NB4 (cell line): ENCODE results near the gene PAX8.

Experiments
- DNase-seq: peaks from one replicate; pipeline ENCODE4 v3.0.0; 2010; ENCODE audit warnings: low read depth
- H3K4me3 ChIP-seq: one replicate; pipeline ENCODE4 v1.5.1; 2011; ENCODE audit warnings: mild to moderate bottlenecking, low read depth, low read length, moderate library complexity
- MAX ChIP-seq: IDR thresholded peaks from 2 replicates; pipeline ENCODE4 v1.6.1; 2011; ENCODE audit warnings: low read depth, low read length
- MYC ChIP-seq: IDR thresholded peaks from 2 replicates; pipeline ENCODE4 v1.6.1; 2011; ENCODE audit warnings: low read depth, low read length
- POLR2A ChIP-seq: IDR thresholded peaks from 2 replicates; pipeline ENCODE4 v1.6.1; 2011; ENCODE audit warnings: mild to moderate bottlenecking; ENCODE audit not compliant: insufficient read length; ENCODE audit errors: extremely low read depth
- TF ChIP-seq, protein P1 (sequence below): IDR thresholded peaks from one replicate; pipeline ENCODE4 v1.5.1; 2012; ENCODE audit warnings: low read depth, low read length

Gene PAX8

GRCh38 chr2:113206251-113206650 lies 72.5 kb downstream of the PAX8 start:
- no peak for DNase-seq
- no peak overlapping the region for H3K4me3 ChIP-seq
- TF ChIP-seq MYC (no peak), MAX (no peak), POLR2A (no peak)
- TF ChIP-seq, protein P1, sequence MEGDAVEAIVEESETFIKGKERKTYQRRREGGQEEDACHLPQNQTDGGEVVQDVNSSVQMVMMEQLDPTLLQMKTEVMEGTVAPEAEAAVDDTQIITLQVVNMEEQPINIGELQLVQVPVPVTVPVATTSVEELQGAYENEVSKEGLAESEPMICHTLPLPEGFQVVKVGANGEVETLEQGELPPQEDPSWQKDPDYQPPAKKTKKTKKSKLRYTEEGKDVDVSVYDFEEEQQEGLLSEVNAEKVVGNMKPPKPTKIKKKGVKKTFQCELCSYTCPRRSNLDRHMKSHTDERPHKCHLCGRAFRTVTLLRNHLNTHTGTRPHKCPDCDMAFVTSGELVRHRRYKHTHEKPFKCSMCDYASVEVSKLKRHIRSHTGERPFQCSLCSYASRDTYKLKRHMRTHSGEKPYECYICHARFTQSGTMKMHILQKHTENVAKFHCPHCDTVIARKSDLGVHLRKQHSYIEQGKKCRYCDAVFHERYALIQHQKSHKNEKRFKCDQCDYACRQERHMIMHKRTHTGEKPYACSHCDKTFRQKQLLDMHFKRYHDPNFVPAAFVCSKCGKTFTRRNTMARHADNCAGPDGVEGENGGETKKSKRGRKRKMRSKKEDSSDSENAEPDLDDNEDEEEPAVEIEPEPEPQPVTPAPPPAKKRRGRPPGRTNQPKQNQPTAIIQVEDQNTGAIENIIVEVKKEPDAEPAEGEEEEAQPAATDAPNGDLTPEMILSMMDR: no peak

DNA sequence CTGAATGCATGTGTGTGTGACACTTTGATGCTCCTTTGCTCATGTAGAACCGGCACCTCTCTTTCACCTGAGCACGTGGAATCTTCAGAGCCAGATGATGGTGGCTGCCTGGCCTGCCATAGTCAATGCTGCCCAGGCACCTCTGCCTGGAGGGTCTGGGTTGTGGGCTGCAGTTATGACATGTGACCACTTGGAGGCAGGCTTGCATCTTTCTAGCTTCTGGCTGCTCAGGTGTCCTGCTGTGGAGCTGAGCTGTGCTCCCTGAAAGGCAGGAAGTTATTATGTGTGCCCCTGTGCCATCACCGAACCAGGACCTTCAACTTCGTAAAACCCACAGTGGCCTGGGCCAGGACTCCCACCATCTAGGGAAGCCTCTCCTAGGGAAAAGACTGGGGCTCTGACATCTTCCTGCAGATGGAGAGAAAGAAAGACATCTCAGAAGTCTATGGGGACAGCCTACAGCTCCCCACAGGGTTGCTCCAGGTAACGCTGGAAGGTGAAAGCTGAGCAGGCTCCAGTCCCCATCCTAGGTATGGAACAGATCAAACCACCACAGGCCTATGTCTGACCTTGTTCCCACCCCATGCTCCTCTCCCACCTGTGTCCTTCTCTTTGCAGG lies 74.7 kb downstream of the PAX8 start:
- DNase-seq: peak; percentile 84
- H3K4me3 ChIP-seq: no peak overlapping the region
- TF ChIP-seq, protein P1: peak; percentile 93
- TF ChIP-seq MYC (no peak), MAX (peak; percentile 83), POLR2A (no peak)

GRCh38 chr2:113203217-113203530 lies 75.5 kb downstream of the PAX8 start:
- no peak for DNase-seq
- TF ChIP-seq POLR2A (no peak), MAX (no peak), MYC (no peak)
- TF ChIP-seq, protein P1: no peak
- no peak overlapping the region for H3K4me3 ChIP-seq

- no peak overlapping the region for H3K4me3 ChIP-seq
- TF ChIP-seq POLR2A (no peak), MYC (no peak), MAX (no peak)
- TF ChIP-seq, protein P1: no peak
- DNase-seq: peak; percentile 27
These were observed 76.2 kb downstream of the PAX8 start for GRCh38 chr2:113202305-113203216.

DNA sequence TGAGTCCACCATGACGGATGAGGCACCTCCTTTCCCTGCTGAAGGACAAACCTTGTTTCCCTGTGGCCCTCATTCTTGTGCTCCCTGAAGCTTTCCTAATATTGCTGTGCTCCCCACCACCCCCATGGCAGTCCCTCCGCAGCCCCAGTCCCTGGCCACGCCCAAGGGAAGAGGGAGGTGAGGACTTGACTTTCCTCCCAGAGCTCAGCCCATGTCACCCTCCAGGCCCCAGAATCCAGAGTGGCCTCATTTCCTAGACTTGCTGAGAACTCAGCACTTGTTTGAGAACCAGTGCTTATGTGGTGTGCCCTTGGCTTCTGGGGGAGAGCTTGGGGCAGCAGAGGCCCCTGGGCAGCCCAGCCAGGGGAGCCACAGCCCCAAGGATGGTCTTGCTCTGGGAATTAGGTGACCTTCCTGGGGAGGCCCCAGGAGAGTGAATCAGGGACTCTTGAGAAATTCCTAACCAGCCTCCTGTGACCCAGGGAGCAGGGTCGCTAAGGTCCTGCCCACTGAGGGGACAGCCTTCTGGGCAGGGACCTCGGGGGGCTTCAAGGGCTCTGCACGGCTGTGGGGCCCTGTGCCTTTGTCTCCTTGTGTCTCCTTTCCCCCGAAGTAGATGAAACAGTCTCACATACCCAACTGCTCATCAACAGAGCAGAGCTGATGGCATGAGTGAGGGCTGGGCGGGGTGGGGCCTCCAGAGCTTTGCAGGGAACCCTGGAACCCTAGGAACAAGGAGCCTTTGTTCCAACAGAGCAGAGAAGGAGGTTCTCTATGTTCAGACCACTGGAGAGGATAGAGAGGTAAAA lies 77.0 kb downstream of the PAX8 start:
- H3K4me3 ChIP-seq: no peak overlapping the region
- TF ChIP-seq, protein P1: no peak
- TF ChIP-seq MAX: no peak
- no peak for TF ChIP-seq POLR2A
- TF ChIP-seq MYC: no peak
- no peak for DNase-seq
